NCI-H510A (cell line): Measurements from ENCODE around the gene ARHGEF28.

Experiments
- DNase-seq: peaks from one replicate; lab custom pipeline; 2025; lab: John Stamatoyannopoulos, UW

The ARHGEF28 gene

DNA sequence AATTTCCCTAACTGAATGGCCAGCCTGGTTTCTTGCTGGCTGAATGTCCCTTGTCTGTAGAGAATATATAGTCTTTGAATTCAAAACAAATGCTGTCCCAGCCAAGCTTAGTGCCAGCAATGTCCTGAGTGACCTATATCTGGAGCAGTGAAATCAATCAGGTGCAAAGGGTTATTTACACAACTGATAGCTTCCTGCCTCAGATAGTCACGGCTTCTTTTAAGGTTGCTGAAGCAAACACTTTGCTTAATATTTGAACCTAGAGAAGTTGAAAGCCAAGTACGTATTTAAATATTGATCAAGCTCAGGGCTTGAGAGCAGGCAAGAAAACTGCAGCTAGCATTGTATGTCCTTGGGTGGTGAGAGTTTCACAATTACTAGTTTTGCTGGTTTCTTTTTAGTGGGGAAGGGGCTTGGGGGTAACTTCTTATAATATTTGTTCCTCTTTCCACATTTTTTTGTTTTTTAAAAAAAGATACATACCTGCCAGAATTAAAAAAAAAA is 2.0 kb upstream of the ARHGEF28 start:
- no peak for DNase-seq

DNA sequence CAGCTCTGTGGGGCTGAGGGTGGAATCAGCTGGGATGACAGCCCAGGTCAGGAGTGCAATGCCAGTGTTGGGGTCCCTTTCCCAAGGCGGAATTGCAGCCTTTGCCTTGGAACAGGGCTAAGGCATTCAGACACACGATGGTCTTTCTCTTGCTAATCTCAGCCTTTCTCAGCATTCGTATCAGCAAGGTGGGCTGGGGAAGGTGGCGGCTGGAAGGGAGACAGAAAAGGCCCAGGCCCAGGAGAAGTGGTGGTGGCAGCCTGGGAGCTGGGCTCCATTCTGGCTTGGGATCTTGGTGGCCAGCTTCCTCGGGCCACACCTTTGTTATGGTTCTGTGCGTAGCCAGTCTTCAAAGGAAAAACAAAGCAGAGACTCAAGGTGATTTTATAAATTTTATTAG is 1.1 kb upstream of the ARHGEF28 start:
- no peak for DNase-seq

DNA sequence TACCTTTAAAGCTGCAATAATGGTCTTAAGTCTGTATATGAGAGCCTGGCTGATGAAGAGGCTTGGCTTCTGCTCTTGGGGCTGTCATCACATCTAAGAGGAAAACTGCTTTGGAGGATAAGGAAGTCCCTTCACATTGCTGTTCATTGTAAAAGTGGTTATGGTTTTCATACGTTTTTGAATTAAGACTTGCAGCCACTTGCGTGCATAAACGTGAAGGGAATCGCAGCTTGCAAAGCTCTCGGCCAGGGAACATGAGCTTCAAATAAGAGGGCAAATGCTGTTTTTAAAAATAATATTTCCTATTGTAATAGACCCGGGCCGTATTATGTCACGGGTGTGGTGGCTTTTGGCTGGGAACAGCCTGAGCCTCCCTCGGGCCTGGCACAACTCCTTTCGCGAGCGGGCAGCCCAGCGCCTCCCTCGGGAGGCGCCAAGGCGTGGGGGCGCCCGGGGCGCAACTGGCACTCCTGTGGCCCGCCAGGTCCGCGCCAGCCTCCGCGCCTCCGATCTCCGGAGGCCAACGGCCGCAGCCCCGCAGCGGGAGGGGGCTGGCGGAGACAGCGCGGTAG is 538 bp upstream of the ARHGEF28 start:
- no peak for DNase-seq

DNA sequence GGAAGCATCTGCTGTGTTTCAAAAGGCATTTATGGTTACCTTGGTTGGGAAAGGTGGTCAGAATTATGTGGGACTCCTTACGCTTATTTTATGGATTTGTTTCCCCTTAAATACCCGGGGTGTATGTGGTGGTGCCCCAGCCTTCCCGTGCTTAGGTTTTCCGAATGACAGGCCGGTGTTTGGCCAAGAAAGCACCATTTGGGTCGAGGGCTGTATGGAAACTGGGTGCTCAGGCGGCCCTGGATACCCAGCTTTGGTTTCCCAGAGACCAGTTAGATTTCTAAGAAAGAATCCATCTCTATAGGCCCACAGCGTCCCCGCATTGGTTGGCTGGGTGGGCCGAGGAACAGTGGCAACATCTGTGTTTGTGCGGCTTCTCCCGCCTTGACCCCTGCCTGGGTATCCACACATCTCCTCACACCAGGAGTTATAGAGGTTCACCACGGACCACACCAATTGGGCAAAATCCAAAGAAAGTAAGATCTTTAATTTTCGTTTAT is 868 bp downstream of the ARHGEF28 start:
- DNase-seq, result no peak

DNA sequence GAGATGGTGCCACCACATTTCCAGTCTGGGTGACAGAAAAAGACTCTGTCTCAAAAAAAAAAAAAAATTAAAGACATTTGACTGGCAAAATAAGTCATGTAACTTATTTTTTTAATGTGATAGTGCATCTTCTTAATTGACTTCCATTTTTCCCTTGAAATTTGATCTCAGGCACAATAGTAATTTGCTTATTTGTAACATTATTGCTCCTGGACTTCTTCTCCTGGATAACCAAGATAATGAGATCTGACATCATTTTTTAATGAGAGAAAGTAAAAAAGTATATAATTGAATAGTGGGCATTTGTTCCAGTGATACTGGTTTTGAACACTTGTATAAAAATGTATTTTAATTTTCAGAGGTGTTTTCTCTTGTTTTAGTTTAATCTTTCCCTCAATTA is 3.5 kb downstream of the ARHGEF28 start:
- no peak for DNase-seq

DNA sequence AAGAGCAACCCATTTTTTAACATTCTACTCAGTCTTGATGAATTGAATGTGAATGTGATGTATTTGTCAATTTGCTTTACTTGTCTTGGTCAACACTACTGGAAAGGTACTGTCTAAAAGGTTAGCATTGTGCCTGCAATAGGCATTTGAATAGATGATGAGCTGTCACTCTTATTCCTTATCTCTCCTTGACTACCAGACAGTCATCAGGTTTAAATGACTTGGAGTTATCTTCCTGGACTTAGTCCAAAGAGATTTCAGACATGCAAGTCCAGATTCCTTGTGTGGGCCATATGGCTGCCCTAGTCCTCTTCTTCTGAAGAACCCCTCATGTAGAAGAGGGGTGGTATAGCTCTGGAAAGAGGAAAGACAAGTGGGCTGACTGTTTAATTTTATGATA is 4.8 kb downstream of the ARHGEF28 start:
- no peak for DNase-seq

DNA sequence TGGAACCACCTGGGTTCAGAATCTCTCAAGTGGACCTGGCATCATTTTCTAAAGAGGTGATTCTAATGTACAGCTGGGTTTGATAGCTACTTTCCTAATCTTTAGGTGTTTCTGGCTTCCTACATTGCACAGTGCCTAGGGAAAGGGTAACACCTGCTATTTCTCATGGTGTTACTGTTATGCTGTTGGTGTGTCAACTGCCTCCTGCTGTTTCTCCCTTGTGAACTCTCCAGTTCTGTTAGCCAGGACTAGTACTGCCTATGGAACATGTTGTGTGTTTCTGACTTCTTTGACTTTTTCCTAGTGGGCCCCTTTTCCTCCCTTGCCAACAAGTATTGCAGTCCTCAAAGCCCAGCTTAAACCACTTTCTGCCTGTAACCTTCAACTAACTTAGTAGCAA is 5.5 kb downstream of the ARHGEF28 start:
- DNase-seq, result no peak

DNA sequence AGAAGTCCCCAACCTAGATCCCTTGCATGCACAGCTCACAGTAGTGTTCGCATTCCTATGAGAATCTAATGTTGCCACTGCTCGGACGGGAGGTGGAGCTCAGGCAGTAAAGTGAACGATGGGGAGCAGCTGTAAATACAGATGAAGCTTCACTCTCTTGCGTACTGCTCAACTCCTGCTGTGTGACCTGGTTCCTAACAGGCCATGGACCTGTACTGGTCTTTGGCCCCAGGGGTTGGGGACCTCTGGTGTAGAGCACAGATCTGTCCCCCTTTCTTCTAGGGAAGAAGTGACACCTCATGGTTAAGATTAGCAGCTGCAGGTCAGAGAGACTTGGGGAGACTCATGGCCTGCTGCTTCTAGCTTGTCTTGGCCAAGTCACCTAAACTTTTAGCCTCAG is 7.1 kb downstream of the ARHGEF28 start:
- DNase-seq, result no peak

DNA sequence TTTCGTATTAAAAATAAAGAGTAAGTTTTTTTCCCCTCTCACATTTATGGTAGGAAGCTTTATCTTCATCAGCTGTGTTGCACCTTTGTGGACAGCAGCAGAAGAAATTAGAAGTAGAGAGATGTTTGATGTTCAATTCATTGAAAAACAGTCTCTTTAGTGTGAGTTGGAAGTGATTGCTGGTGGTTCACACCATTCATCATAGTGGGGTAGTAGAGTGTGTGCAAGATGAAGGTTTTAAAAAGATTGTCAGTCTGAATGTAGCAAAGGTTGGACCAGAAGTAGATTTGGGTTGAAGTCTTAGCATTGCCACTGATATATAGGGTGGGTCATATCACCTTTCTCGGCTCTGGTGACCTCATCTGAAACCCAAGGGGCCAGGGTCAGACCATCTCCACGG is 10.4 kb downstream of the ARHGEF28 start:
- DNase-seq, result no peak

DNA sequence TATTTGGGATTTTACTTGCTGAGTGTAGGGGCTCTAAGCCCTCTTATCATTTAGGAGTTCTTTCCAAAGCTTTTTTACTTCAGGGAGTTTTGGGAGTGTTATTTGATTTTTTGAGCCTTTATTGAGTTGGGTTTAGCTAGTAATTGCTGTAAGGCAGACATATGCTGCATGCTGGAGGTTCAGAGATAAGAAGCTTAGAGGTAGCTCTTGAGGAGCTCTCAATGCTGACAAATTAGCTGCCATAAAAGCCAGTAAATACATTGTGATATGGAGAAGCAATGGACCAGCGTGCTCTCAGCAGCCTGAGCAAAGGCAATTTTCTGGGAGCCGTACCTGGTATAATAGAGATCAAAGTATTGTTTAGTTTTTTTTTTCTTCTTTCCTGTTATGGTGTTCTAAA is 11.6 kb downstream of the ARHGEF28 start:
- no peak for DNase-seq

DNA sequence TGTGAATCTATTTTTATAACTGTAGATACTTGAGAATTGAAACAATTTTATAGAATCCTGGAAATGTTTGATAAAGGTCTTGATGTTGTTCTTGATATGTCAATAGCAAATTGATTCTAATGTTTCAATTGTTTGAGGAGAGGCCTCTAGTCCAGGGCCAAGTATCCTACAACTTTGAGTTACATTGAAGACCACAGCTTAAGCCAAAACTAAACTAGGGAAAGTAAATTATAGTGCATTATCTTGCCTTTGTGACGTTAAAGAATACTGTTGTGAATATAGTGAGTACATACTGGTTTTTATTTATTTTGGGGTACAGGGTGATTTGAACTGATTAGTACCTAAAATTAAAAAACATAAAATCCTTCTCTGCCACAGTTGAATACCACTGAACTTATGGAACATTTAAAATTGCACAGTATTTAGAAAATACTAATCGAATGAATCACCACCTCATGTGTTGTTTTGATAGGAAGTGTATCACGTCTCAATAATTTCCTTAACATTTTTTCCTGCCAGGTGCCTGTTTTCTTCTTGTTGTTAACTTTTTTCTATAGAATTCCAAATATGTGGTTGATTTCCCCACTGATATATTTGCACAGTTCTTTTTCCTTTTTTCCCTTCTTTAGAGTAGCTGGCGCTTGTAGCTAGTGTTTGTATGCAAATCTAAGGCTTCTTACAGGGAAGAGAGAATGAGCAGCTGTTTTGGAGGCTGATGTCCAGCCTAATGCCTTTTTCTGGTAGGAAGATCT is 12.5 kb downstream of the ARHGEF28 start:
- no peak for DNase-seq

DNA sequence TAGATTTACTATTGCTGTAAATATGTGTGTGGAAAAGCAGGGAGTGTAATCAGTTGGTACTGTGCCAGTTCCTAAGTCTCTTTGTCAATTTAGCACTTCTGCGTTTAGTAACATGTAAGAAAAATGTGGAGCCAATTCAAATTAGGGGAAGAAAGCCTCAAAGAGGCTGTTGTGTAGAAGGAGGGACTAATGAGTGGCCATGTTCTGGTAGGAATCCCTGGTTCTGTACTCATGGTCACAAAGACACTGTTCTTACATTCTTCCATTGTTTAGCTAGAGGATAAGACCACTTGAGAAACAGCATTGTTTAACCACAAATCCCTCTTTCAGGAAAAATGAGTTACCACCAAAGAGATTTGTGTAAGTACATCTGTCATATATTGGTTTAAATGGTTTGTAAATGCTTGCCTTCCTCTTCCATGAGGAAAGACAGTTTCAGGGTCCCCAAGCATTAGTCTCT is 14.9 kb downstream of the ARHGEF28 start:
- no peak for DNase-seq

DNA sequence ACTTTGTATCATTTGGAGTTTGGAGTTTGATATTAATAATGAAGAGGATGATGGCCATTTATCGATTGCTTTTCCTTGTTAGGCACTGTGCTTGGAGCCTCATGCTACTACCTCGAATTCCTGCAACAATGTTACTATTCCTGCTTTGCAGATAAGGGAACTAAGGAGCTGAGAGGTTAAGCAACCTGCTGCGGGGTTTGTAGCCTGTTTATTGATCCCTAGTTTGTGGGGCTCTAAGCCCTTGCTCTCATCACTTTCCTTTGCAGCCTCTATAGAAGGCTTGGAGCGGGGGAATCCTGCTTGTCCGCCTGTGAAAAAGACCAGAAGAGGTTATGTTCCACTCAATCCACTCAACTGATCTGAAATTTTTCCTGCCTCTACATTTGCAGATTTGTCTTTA is 15.8 kb downstream of the ARHGEF28 start:
- no peak for DNase-seq

DNA sequence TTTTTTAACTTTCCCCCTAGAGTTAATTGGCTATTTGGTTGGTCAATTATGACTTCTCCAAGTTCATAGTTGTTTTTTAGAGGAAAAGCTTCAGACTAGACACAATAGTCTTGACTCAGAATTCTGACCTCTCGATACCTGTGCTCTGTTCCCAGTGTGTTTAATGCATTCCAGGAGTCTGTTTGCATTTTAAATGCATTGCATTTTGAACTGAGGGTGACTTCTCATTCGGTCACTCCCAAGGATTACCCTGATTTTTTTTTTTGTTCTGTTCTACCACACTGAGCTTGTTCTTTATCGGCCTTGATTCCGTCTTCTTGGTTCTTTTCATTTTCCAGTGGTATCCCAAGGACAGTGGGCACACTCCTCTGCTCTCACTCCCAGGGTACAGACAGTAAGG is 16.3 kb downstream of the ARHGEF28 start:
- no peak for DNase-seq

DNA sequence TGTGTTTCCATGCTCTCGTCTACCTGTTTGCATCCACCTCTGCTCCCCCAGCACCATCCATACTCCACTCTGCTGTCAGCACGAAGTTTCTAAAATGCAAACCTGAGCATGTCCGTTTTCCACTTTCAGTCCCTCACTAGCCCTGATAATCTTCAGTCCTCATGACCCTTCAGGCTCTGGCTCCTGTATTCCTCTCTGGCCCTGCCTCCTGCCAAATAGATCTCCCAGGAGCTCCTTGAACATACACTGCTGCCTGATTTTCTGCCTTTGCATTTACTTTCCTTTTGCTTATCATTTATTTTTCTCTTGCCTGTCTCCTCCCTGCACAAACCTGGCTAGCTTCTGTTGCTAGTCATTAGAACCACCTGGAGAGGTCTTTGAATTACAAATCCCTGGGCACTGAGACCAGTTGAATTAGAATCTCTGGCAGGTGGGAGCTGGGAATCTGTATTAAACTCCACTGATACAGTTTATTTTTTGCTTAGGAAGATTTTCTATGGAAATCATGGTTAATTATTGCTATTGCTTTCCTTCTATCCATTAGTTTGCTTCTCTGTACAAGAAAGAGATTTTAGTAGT is 18.5 kb downstream of the ARHGEF28 start:
- DNase-seq, result no peak

DNA sequence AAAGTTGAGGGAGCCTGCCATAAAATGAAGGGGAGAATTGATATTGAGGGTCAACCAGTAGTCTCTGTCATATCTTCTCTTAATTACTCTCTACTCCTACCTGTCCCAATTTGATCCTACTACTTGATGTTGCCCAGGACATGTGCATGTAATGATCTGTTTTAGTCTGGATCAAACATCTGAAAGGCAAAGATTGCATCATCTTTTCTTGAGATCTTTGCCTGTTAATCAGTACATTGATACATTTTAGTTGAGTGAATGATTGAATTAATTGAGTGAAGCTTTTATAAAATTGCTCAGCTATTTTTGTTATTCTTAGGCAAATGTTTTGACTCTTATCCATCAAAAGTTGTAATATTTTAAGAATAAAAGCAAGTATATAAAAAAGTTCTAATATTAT is 21.7 kb downstream of the ARHGEF28 start:
- no peak for DNase-seq

DNA sequence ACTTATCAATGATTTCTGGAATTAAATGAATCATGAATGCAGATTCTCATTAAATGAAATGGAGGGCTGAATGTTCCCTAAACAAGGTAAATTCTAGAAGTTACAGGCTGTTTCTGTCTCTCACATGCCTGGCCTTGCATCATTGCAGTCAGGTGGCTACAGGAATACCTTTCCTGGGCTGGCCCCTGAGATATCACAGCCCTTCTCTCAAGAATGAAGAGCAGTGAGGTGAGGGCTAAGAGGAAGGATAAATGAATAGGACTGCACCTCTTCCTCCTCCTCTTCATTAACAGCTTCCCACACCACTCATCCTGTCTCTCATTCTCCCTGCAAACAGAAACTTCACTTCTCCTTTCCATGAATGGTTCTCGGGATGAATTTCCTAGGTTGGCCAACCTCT is 22.5 kb downstream of the ARHGEF28 start:
- DNase-seq, result no peak

DNA sequence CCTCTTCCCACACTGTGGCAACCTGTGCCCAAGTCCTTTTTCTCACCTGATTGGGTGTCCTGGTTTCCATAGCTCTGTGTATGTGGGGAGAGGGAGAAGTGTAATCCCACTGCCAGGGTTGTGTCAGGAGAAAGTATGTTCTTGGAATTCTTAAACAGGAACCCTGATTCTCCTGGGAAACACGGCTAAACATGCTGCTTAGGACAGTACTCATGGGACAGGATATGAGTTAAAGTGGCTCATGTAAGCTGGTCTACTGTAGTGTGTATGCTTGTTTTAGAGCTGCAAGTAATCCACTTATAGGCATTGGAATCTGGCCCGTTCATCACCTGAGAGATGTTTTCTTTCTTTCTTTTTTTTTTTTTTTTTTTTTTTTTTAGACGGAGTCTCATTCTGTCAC is 23.9 kb downstream of the ARHGEF28 start:
- no peak for DNase-seq

DNA sequence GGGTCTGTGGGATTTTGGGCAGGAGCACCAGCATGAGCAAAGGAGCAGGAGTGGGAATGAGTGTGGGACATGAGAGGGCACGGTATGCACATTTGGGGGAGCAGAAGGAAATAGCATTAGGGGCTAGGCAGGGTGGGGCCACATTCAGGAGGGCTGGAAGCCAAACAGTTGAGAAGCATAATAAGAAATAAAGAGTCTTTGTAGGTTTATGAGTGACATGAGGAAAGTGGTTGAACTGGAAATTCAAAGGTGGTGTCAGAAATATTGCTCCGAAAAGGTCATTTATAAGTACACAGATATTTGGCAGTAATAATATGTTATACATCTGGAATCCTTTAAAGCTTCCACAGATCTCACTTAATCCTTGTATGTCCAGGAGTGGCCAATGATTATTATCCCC is 26.4 kb downstream of the ARHGEF28 start:
- no peak for DNase-seq

DNA sequence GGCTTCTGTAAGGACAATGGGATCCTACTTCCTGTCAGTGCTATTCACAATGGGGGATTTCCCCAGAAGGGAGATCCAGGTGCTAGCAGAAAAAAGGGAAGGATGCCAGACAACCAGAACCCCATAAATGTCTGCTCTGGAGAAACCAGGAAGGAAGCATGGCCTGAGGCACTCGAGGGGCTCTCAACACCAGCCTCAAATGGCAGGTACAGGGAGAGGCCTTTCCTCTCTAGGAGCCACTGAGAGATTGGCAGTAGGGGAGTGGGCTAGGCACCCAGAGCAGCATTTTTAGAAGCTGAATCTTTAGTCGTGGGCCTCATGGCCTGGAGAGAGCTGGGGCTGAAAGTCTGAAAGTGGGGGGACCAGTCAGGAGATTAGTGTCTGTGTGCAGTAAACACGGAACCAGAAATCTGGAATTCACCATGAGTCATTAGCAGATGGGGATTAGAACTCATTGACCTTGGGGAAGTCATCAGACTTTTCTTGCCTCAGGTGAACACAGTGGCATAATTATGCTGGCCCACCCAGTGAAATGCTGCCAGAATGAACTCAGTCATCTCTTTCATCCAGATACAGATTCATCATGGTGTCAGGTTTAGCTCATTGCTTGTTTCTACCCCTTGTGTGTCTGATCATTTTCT is 28.3 kb downstream of the ARHGEF28 start:
- no peak for DNase-seq

DNA sequence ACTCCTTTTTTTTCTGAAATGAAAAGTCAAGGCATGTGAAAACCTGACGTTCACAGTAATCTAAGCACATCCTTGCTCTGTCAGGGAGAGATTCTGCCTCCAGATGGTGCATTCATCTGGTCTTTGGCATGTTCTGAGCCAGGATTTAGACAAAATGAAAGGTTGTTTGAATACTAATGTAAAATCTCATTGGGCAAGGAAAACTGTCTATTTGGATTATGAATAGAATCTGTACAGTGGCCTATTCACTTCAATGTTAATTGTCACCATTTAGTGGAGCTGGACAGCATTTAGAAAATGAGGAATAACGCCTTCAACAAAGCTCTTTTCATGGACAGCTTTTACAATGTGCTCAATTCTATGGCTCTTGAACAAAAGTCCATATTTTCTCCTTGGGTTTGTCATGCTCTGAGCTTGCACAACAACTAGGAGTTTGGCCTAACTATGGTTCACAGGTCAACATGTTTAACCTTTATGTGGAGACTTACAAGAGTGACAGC is 28.9 kb downstream of the ARHGEF28 start:
- no peak for DNase-seq

DNA sequence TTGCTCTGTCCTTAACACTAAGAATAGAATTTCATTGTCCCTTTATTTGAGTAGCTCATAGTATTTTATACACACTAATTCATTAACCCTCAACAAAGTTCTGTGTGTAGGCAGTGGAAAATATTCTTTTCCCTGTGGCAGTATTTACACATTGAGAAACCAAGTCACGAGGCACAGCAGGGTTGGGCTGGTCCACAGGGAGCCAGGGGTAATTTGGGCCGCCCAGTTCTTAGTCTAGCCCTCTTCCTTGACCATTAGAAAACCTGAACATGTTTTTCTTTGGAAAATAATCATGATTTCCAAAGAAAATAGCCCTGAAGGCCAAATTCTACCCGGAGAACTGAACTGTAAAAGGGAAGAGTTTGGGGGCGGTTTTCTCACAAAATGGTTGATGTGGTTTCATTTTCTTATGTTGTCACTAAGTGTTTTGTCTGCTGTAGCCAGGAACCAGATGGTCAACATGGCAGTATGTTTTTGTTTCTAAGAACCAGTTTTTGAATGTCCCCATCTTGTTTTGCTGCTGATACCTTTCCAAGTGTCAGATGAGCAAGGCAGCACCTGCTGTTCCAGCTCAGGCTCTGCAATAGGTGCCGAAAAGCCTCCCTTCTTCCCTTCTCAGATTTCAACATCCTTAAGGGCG is 29.6 kb downstream of the ARHGEF28 start:
- no peak for DNase-seq
